ENCODE results near the gene GRWD1. TPM values are rescaled to one million over a fixed set of nuclear protein-coding genes. Genes with fewer than 3 reads are reported as not detected.

The GRWD1 gene
- total and polyA plus RNA-seq, 2 of the 4 experiments (the other 2 are of a cell fraction): 22.0 to 22.5 TPM

GRCh38 chr19:48487544-48487943 is 41.8 kb downstream of the GRWD1 start:
- Histone ChIP-seq H2BK5ac (ENCODE audit: low read depth, low read length, poor library complexity, severe bottlenecking) (peak overlapping the region; percentile 37), H3K27me3 (ENCODE audit: control insufficient read depth, insufficient read depth, low read length) (no peaks in the 10 kb centered on the region; the same call in 1 of the 2 replicates), H3K18ac (ENCODE audit: low read depth, low read length) (no peak overlapping the region), H3K36me3 (ENCODE audit: control insufficient read depth, insufficient read depth, low read length) (no peaks in the 10 kb centered on the region), H3K4me3 (ENCODE audit: insufficient read depth, low read depth, low read length) (no peak overlapping the region), H2BK120ac (ENCODE audit: low read depth, low read length) (peak overlapping the region; percentile 72), H2AFZ (replicated peaks; ENCODE audit: low read length, poor library complexity) (peak overlapping the region; percentile 79), H2BK20ac (ENCODE audit: low read depth, low read length) (peak overlapping the region; percentile 62), H3K56ac (ENCODE audit: extremely low read depth, insufficient read depth, low read length) (no peak overlapping the region), H3K23ac (ENCODE audit: low read depth, low read length) (peak overlapping the region; percentile 31), H3K4me1 (ENCODE audit: control insufficient read depth, insufficient read depth, low read length) (peaks cover 13% of the 10 kb centered on the region), H4K5ac (ENCODE audit: low read depth, low read length) (no peak overlapping the region), H2BK15ac (ENCODE audit: low read depth, low read length) (no peak overlapping the region), H3K9me1 (ENCODE audit: insufficient read depth, low read length) (peaks cover 14% of the 10 kb centered on the region), H3K14ac (replicated peaks; ENCODE audit: low read depth, low read length) (peak overlapping the region; percentile 76), H3K27ac (ENCODE audit: insufficient read depth, low read length) (no peak overlapping the region), H3K4me2 (ENCODE audit: low read depth, low read length) (peak overlapping the region; percentile 0; the same call in 1 of the 2 replicates), H4K91ac (ENCODE audit: insufficient read depth, low read depth, low read length) (peak overlapping the region; percentile 11; the same call in 1 of the 2 replicates), H3K4ac (ENCODE audit: low read depth, low read length) (peak overlapping the region; percentile 66), H4K8ac (ENCODE audit: low read depth in 2 of 2, low read length in 2 of 2) (0 out of 4 replicates have a peak overlapping the region, but pooled peaks of 1 of the 2 experiments have one; percentile 2), H4K20me1 (ENCODE audit: insufficient read depth, low read length) (no peaks in the 10 kb centered on the region), H2AK9ac (replicated peaks; ENCODE audit: low read depth, low read length, poor library complexity) (peak overlapping the region; percentile 89), H3K9me3 (ENCODE audit: control insufficient read depth, insufficient read depth, low read length) (no peaks in the 10 kb centered on the region), H2AK5ac (ENCODE audit: low read depth, low read length) (peak overlapping the region; percentile 37), H3K9ac (ENCODE audit: low read depth, low read length) (no peak overlapping the region), H3K79me1 (ENCODE audit: low read depth in 1 of 2, low read length in 2 of 2) (peaks cover 0 to 3% of the 10 kb centered on the region in 2 experiments; a peak in 1 of 4 replicates)
- dilution Hi-C loops (cut with HindIII; ENCODE audit: low sequenced_read_pairs, unreplicated experiment) (no loop called here), intact Hi-C loops (cut with micrococcal nuclease) (no loop called here), in situ Hi-C loops (cut with MboI; ENCODE audit: low sequenced_read_pairs) (no loop called here)
- ChIA-PET CTCF (interaction anchor here (0.6 to 4.4 kb wide), 5 partner anchors 54 to 130 kb away, joined by 3 to 35 read pairs (median 4); partner anchors contain the start of gene KDELR1), POLR2A (ENCODE audit: unreplicated experiment) (no interaction called here)
- no peak; the same call in 1 of the 2 replicates for ATAC-seq (ENCODE audit: low read depth)
- TF ChIP-seq CTCF (conservative IDR thresholded peaks at IDR 0.05; ENCODE audit: low read depth, low read length) (no peak), MAZ (IDR thresholded peaks at IDR 0.05; ENCODE audit: borderline replicate concordance, low read depth, low read length) (no peak), CEBPB (IDR thresholded peaks at IDR 0.05; ENCODE audit: low read depth, low read length) (no peak), NFE2L2 (IDR thresholded peaks at IDR 0.05; ENCODE audit: low read depth, low read length) (no peak), RFX5 (IDR thresholded peaks at IDR 0.05; ENCODE audit: low read depth, low read length) (no peak), POLR2A (IDR thresholded peaks at IDR 0.05; ENCODE audit: low read depth, low read length) (no peak), RAD21 (IDR thresholded peaks at IDR 0.05; ENCODE audit: low read length) (no peak), USF2 (IDR thresholded peaks at IDR 0.05; ENCODE audit: low read depth, low read length) (no peak), MAFK (IDR thresholded peaks at IDR 0.05; ENCODE audit: low read depth, low read length) (no peak), BHLHE40 (IDR thresholded peaks at IDR 0.05; ENCODE audit: low read depth, low read length) (no peak)
- 100% methylated on average over 2 of the region's 6 CpGs; no CpG with 5 or more reads in 1 of the 2 experiments for WGBS, 2 experiments (ENCODE audit: extremely low coverage in 2 of 2, insufficient read length in 1 of 2)
- DNase-seq: no peak
- BruUV-seq (replicated peaks): no TSS peak
